Measurements from ENCODE around the gene MELTF. TPM values are rescaled to one million over a fixed set of nuclear protein-coding genes. Genes with fewer than 3 reads are reported as not detected.

The MELTF gene
- total and polyA plus RNA-seq, 2 of the 13 experiments (the other 11 are each of a cell fraction or from before 2014, with no cell fraction given), result 3.2 to 7.5 TPM

DNA sequence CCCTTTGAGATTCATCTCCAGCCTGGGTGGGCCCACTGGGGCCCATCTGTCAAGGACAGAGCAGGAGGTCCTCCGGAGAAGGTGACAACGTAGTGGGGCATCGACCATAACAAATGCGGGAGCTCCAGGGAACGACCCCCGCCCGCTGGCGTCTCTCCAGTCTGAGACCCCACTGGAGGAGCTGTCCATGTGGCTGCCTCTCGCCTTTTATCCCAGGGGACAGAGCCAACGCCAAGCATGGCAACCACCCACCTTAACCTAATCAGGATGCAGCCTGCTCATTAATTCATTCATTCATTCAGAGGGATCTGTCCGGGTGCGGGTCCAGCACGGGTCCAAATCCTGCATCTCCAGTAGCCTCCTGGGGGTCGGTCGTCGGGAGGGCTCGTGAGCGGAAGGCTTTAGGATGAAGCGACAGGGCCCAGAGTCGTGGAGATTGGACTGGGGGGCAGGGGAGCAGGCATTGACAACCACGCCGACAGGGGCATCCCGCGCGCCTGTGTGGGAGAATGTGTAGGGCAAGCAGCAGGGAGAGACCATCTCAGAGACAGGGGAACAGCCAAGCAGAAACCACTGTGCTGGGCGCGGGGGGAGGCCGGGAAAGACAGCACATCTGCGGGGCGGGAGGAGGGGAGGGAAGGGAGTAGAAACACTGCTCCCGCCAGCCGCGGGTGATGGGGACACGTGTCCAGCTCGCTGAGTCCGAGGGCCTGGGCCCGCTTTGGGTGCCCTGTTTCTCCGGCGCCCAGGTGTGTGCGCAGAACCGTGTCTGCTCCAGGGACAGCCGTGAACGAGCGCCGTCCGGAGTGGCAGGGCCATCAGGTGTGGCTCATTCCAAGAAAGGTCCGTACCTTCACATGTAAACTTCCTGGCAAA, 62.9 kb downstream of the MELTF start (continued):
- TF ChIP-seq SNAPC4 (CRISPR knock-in tag; IDR thresholded peaks at IDR 0.05), result no peak
- TF ChIP-seq PCBP1 (IDR thresholded peaks at IDR 0.05; ENCODE audit: borderline replicate concordance, low read depth, low read length), result peak; percentile 52; the same call in 1 of the 2 replicates
- peak; percentile 99 for TF ChIP-seq ZBTB38 (CRISPR knock-in tag; IDR thresholded peaks at IDR 0.05)

GRCh38 chr3:196965804-196966173, 63.8 kb downstream of the MELTF start:
- POLR2A ChIA-PET, result no interaction called here
- CTCF ChIA-PET (ENCODE audit: low intra/inter-chr PET ratio, low total read pairs), result no interaction called here
- ATAC-seq (no peak), DNase-seq (ENCODE audit: low spot score) (no peak), FAIRE-seq (no peak)
- Histone ChIP-seq H3K9ac (ENCODE audit: insufficient read depth, low read depth, low read length) (peak overlapping the region; percentile 32; the same call in 1 of the 2 replicates), H3K4me3 (replicated peaks in 1 of 3; ENCODE audit: insufficient read depth in 1 of 3, low read depth in 2 of 3, low read length in 3 of 3) (peak overlapping the region in 1 of 3 experiments; percentile 35; a peak in 3 of 6 replicates), H2AFZ (ENCODE audit: low read length) (no peak overlapping the region), H3K27ac (ENCODE audit: extremely low read length, insufficient read depth, low read length) (peak overlapping the region; percentile 19), H3K27me3 (ENCODE audit: control insufficient read depth in 1 of 2, insufficient read depth in 2 of 2, low read length in 2 of 2) (no peaks in the 10 kb centered on the region), H3K79me2 (ENCODE audit: insufficient read depth, low read length) (peaks cover 46% of the 10 kb centered on the region), H3K4me2 (ENCODE audit: low read depth, low read length) (peak overlapping the region; percentile 85), H4K20me1 (ENCODE audit: insufficient read depth, low read length) (no peaks in the 10 kb centered on the region), H3K9me3 (ENCODE audit: low read length) (no peaks in the 10 kb centered on the region), H3K4me1 (ENCODE audit: insufficient read depth, low read length) (peaks cover 86% of the 10 kb centered on the region), H3K36me3 (replicated peaks in 1 of 2; ENCODE audit: control insufficient read depth in 1 of 2, insufficient read depth in 2 of 2, low read length in 2 of 2) (peaks cover 6 to 25% of the 10 kb centered on the region in 2 experiments)
- in situ Hi-C loops (cut with HindIII; ENCODE audit: extremely low pct_ligation_motif_present, low pct_unique_long_range_greater_than_20kb) (no loop called here), intact Hi-C loops (cut with micrococcal nuclease; ENCODE audit: unreplicated experiment) (no loop called here)
- TSS peak; percentile 11 for BruUV-seq (replicated peaks)
- WGBS (ENCODE audit: low lambda C conversion rate), result 97% methylated on average over 10 of the region's 10 CpGs
- TF ChIP-seq ZNF816 (CRISPR knock-in tag; IDR thresholded peaks at IDR 0.05; ENCODE audit: borderline replicate concordance), result peak; percentile 66; the same call in 1 of the 2 replicates
- TF ChIP-seq SKI (IDR thresholded peaks at IDR 0.05; ENCODE audit: partially characterized antibody), result no peak
- TF ChIP-seq KDM2A (CRISPR knock-in tag; IDR thresholded peaks at IDR 0.05; ENCODE audit: borderline replicate concordance, low read depth), result no peak
- no peak for TF ChIP-seq REL (CRISPR knock-in tag; conservative IDR thresholded peaks at IDR 0.05)
- no peak for TF ChIP-seq IKZF4 (CRISPR knock-in tag; IDR thresholded peaks at IDR 0.05; ENCODE audit: borderline replicate concordance, low read depth, not compliant biosample characterization)
- TF ChIP-seq SP5 (CRISPR knock-in tag; IDR thresholded peaks at IDR 0.05; ENCODE audit: borderline replicate concordance, low read depth), result no peak
- TF ChIP-seq RBFOX2 (IDR thresholded peaks at IDR 0.05; ENCODE audit: low read depth, low read length), result 0 out of 2 replicates have a peak, but pooled peaks have one; percentile 32
- no peak for TF ChIP-seq ZNF782 (CRISPR knock-in tag; IDR thresholded peaks at IDR 0.05; ENCODE audit: borderline replicate concordance)
- TF ChIP-seq, protein P1, sequence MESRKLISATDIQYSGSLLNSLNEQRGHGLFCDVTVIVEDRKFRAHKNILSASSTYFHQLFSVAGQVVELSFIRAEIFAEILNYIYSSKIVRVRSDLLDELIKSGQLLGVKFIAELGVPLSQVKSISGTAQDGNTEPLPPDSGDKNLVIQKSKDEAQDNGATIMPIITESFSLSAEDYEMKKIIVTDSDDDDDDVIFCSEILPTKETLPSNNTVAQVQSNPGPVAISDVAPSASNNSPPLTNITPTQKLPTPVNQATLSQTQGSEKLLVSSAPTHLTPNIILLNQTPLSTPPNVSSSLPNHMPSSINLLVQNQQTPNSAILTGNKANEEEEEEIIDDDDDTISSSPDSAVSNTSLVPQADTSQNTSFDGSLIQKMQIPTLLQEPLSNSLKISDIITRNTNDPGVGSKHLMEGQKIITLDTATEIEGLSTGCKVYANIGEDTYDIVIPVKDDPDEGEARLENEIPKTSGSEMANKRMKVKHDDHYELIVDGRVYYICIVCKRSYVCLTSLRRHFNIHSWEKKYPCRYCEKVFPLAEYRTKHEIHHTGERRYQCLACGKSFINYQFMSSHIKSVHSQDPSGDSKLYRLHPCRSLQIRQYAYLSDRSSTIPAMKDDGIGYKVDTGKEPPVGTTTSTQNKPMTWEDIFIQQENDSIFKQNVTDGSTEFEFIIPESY (CRISPR knock-in tag; IDR thresholded peaks at IDR 0.05), result peak; percentile 50; the same call in 1 of the 2 replicates
- TF ChIP-seq POLR2AphosphoS5 (IDR thresholded peaks at IDR 0.05; ENCODE audit: low read depth, low read length), result peak; percentile 6; the same call in 1 of the 2 replicates

Data from HepG2 (cell line).